IMR-90 (cell line): ENCODE measurements around the gene ECHS1. TPM values are rescaled to one million over a fixed set of nuclear protein-coding genes. Genes with fewer than 3 reads are reported as not detected.

Experiments
- ATAC-seq: fragments of 200-7000 bp; cut with Tn5 transposase; 2 replicates; pipeline ENCODE4 v1.9.1; 2020; ENCODE audit warnings: low read depth, mild to moderate bottlenecking, moderate library complexity
- BruUV-seq: library from RNA; stranded (reverse); fragments of 400-500 nt; replicated peaks from 2 replicates; lab custom pipeline; 2021; lab: Mats Ljungman, UMichigan
- CTCF ChIA-PET: fragments of 300-600 bp; formaldehyde crosslinking; extraction: SDS; loops from one replicate; lab custom pipeline; 2021; ENCODE audit warnings: antibody characterized with exemption; lab: Yijun Ruan, JAX
- POLR2A ChIA-PET: fragments of 300-600 bp; sonication (Branson Sonifier 250); formaldehyde crosslinking; loops from one replicate; lab custom pipeline; 2022; ENCODE audit warnings: antibody characterized with exemption; ENCODE audit not compliant: unreplicated experiment; lab: Charles Lee
- DNase-seq: peaks from one replicate; pipeline ENCODE4 v3.0.0; 2013
- H2AFZ ChIP-seq: replicated peaks from 2 replicates; pipeline ENCODE3; 2013; ENCODE audit warnings: low read length, mild to moderate bottlenecking; ENCODE audit not compliant: poor library complexity
- H2AK5ac ChIP-seq: 2 replicates; pipeline ENCODE4 v1.6.1; 2013; ENCODE audit warnings: low read depth, low read length, inconsistent platforms
- H2AK9ac ChIP-seq: replicated peaks from 2 replicates; pipeline ENCODE3; 2013; ENCODE audit warnings: mild to moderate bottlenecking, low read depth, low read length, moderate library complexity; ENCODE audit not compliant: poor library complexity
- H2BK120ac ChIP-seq: 2 replicates; pipeline ENCODE4 v1.6.1; 2013; ENCODE audit warnings: low read depth, low read length, inconsistent platforms
- H2BK15ac ChIP-seq: 3 replicates; pipeline ENCODE4 v1.6.1; 2013; ENCODE audit warnings: low read depth, low read length, inconsistent platforms
- H2BK20ac ChIP-seq: 2 replicates; pipeline ENCODE4 v1.6.1; 2013; ENCODE audit warnings: low read depth, mild to moderate bottlenecking, inconsistent platforms, low read length, moderate library complexity
- H2BK5ac ChIP-seq: 2 replicates; pipeline ENCODE4 v1.6.1; 2013; ENCODE audit warnings: mild to moderate bottlenecking, low read depth, low read length, inconsistent platforms; ENCODE audit not compliant: poor library complexity, severe bottlenecking
- H3K14ac ChIP-seq: replicated peaks from 2 replicates; pipeline ENCODE4 v1.6.1; 2013; ENCODE audit warnings: low read depth, low read length, inconsistent platforms
- H3K18ac ChIP-seq: 2 replicates; pipeline ENCODE4 v1.6.1; 2013; ENCODE audit warnings: low read depth, low read length, control low read depth
- H3K23ac ChIP-seq: 2 replicates; pipeline ENCODE4 v1.6.1; 2013; ENCODE audit warnings: low read depth, low read length, inconsistent platforms
- H3K27ac ChIP-seq: 2 replicates; pipeline ENCODE4 v1.5.1; 2013; ENCODE audit warnings: mild to moderate bottlenecking, control low read depth, low read length; ENCODE audit not compliant: insufficient read depth
- H3K27me3 ChIP-seq: 2 replicates; pipeline ENCODE4 v1.6.1; 2013; ENCODE audit warnings: low read length; ENCODE audit not compliant: control insufficient read depth, insufficient read depth
- H3K36me3 ChIP-seq: 2 replicates; pipeline ENCODE4 v1.6.1; 2013; ENCODE audit warnings: low read length, mixed read lengths; ENCODE audit not compliant: control insufficient read depth, insufficient read depth
- H3K4ac ChIP-seq: 2 replicates; pipeline ENCODE4 v1.6.1; 2013; ENCODE audit warnings: low read depth, low read length, inconsistent platforms
- H3K4me1 ChIP-seq: 2 replicates; pipeline ENCODE4 v1.6.1; 2013; ENCODE audit warnings: low read length, mixed read lengths; ENCODE audit not compliant: control insufficient read depth, insufficient read depth
- H3K4me2 ChIP-seq: 2 replicates; pipeline ENCODE4 v1.6.1; 2013; ENCODE audit warnings: low read depth, mild to moderate bottlenecking, control low read depth, low read length, moderate library complexity
- H3K4me3 ChIP-seq: 2 replicates; pipeline ENCODE4 v1.5.1; 2013; ENCODE audit warnings: low read depth, mild to moderate bottlenecking, control low read depth, low read length, moderate library complexity; ENCODE audit not compliant: insufficient read depth
- H3K56ac ChIP-seq: 2 replicates; pipeline ENCODE4 v1.6.1; 2013; ENCODE audit warnings: low read length, inconsistent platforms; ENCODE audit not compliant: insufficient read depth; ENCODE audit errors: extremely low read depth
- H3K79me1 ChIP-seq, 2 experiments: 2 replicates each; pipeline ENCODE4 v1.6.1; 2013; ENCODE audit warnings: low read length in 2 of 2, inconsistent platforms in 1 of 2, low read depth in 1 of 2
- H3K9ac ChIP-seq: 2 replicates; pipeline ENCODE4 v1.6.1; 2013; ENCODE audit warnings: low read depth, low read length, control low read depth
- H3K9me1 ChIP-seq: 2 replicates; pipeline ENCODE4 v1.6.1; 2013; ENCODE audit warnings: low read length, inconsistent platforms; ENCODE audit not compliant: insufficient read depth
- H3K9me3 ChIP-seq: 2 replicates; pipeline ENCODE4 v1.6.1; 2013; ENCODE audit warnings: low read length; ENCODE audit not compliant: control insufficient read depth, insufficient read depth
- H4K20me1 ChIP-seq: 2 replicates; pipeline ENCODE4 v1.6.1; 2013; ENCODE audit warnings: low read length, inconsistent platforms; ENCODE audit not compliant: insufficient read depth
- H4K5ac ChIP-seq: 2 replicates; pipeline ENCODE4 v1.6.1; 2013; ENCODE audit warnings: mild to moderate bottlenecking, low read depth, low read length, control low read depth
- H4K8ac ChIP-seq, 2 experiments: 2 replicates each; pipeline ENCODE4 v1.6.1; 2013; ENCODE audit warnings: low read depth in 2 of 2, low read length in 2 of 2, control low read depth in 1 of 2, inconsistent platforms in 1 of 2
- H4K91ac ChIP-seq: 2 replicates; pipeline ENCODE4 v1.6.1; 2013; ENCODE audit warnings: low read depth, low read length, inconsistent platforms; ENCODE audit not compliant: insufficient read depth
- CHD1 ChIP-seq: IDR thresholded peaks from 2 replicates; pipeline ENCODE4 v1.6.1; 2012; ENCODE audit warnings: low read depth, low read length, improper control_type of control experiment
- MAZ ChIP-seq: IDR thresholded peaks from 2 replicates; pipeline ENCODE4 v1.6.1; 2012; ENCODE audit warnings: low read depth, mild to moderate bottlenecking, low read length, improper control_type of control experiment, moderate library complexity, borderline replicate concordance
- MXI1 ChIP-seq: IDR thresholded peaks from 2 replicates; pipeline ENCODE4 v1.6.1; 2012; ENCODE audit warnings: low read depth, mild to moderate bottlenecking, low read length, moderate library complexity, borderline replicate concordance
- NFE2L2 ChIP-seq: fragments of 150-350 bp; IDR thresholded peaks from 2 replicates; pipeline ENCODE4 v1.6.1; 2016; ENCODE audit warnings: low read depth, mild to moderate bottlenecking, low read length
- RAD21 ChIP-seq: IDR thresholded peaks from 2 replicates; pipeline ENCODE4 v1.6.1; 2012; ENCODE audit warnings: low read length, improper control_type of control experiment
- RCOR1 ChIP-seq: IDR thresholded peaks from 2 replicates; pipeline ENCODE4 v1.6.1; 2012; ENCODE audit warnings: mild to moderate bottlenecking, low read length, improper control_type of control experiment; ENCODE audit not compliant: insufficient replicate concordance
- WGBS, 2 experiments: methylation state at CpG; one replicate each; pipeline versions ENCODE4 v1.1.5 to v1.1.7; 2013; ENCODE audit warnings: missing lambda C conversion rate in 2 of 2; ENCODE audit not compliant: insufficient read length in 1 of 2; ENCODE audit errors: extremely low coverage in 2 of 2; 5-methylcytosine and 5-hydroxymethylcytosine counted together
- dilution Hi-C: fragments of 300-500 bp; cut with HindIII; formaldehyde crosslinking; loops from one replicate; pipeline ENCODE4 v1.14.3; 2018; ENCODE audit warnings: low sequenced_read_pairs; ENCODE audit not compliant: unreplicated experiment
- in situ Hi-C: fragments of 300-500 bp; cut with MboI; formaldehyde crosslinking; loops from 3 replicates; pipeline ENCODE4 v1.14.3; 2019; ENCODE audit warnings: low sequenced_read_pairs, inconsistent platforms, mixed read lengths
- intact Hi-C: fragments of 100-400 bp; cut with micrococcal nuclease; formaldehyde crosslinking; loops from 2 replicates; pipeline ENCODE4 v1.10.0; 2022
- polyA plus RNA-seq, 3 experiments: library from polyadenylated mRNA; depleted of rRNA; stranded (reverse); fragments of >200 nt; gene quantifications; 2 replicates each; pipeline ENCODE4 v1.2.3, GENCODE V29; 2012; ENCODE audit warnings: low replicate concordance in 1 of 3
- total RNA-seq: library from RNA; depleted of rRNA; stranded (reverse); fragments of >200 nt; gene quantifications from 2 replicates; pipeline ENCODE4 v1.2.3, GENCODE V29; 2012
- TF ChIP-seq, protein P1 (sequence below): fragments of 150-350 bp; IDR thresholded peaks from 2 replicates; pipeline ENCODE4 v1.6.1; 2017; ENCODE audit warnings: mild to moderate bottlenecking, antibody characterized with exemption, low read length, low read depth

Gene ECHS1
- total and polyA plus RNA-seq, 2 of the 4 experiments (the other 2 are of a cell fraction): 60.8 to 84.2 TPM

DNA sequence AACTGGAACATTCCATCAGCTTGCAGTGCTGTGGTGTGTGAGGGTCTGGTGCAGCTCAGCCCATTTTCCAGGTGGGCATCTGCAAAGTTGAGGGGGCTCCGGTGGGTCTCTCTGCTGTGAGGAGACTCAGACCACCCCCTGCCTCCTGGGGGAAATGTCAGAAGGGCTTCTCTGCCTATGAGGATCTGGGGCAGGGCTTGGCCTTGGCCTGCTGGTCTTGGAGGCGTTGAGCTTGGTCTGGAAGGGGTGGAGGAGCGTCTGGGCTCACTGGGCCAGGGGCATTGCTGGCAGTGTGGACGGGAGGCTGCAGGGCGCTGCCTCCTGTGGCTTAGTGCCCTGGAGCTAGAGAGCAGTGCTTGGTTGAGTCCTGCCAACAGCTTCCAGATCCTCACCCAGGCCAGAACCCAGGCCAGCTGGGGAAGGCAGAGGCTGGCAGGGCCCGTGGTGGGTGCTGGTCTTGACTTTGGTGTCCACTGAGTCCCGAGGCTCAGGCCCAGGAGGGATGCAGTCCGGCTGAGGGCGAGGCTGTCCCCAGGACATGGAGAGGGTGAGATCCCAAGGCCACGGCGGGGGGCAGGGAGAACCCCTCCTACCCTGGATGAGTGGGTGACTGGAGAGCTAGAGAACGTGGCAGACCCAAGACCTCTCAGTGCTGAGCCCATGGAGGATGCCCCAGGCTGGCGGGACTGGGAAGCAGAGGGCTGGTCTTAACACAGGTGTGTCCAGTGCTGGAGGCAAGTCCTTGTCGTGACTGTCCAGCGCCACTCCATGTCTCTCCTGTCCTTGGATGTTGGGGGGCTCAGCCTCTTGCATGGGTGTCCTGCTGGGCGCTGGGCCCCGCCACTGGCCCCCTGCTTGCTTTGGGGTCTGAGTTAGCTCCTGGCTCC lies 48.4 kb upstream of the ECHS1 start:
- H3K9me1 ChIP-seq: no peaks in the 10 kb centered on the region
- H3K56ac ChIP-seq: no peak overlapping the region
- H3K27me3 ChIP-seq: peaks cover 3% of the 10 kb centered on the region; the same call in 1 of the 2 replicates
- ATAC-seq (no peak), DNase-seq (no peak)
- H3K4ac ChIP-seq: no peak overlapping the region
- POLR2A ChIA-PET: no interaction called here
- H2BK15ac ChIP-seq: no peak overlapping the region
- H3K9ac ChIP-seq: no peak overlapping the region
- no peak for TF ChIP-seq CHD1
- TF ChIP-seq MXI1: no peak
- no peak for TF ChIP-seq NFE2L2
- TF ChIP-seq RCOR1: no peak
- no peak for TF ChIP-seq MAZ
- TF ChIP-seq, protein P1, sequence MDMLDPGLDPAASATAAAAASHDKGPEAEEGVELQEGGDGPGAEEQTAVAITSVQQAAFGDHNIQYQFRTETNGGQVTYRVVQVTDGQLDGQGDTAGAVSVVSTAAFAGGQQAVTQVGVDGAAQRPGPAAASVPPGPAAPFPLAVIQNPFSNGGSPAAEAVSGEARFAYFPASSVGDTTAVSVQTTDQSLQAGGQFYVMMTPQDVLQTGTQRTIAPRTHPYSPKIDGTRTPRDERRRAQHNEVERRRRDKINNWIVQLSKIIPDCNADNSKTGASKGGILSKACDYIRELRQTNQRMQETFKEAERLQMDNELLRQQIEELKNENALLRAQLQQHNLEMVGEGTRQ: no peak
- TF ChIP-seq RAD21: no peak
- no peak overlapping the region for H2BK5ac ChIP-seq
- no peak overlapping the region for H3K4me2 ChIP-seq
- no peaks in the 10 kb centered on the region; the same call in none of the 2 replicates for H4K20me1 ChIP-seq
- no peak overlapping the region for H3K27ac ChIP-seq
- 92% methylated on average over 4 of the region's 17 CpGs; no CpG with 5 or more reads in 1 of the 2 experiments for WGBS, 2 experiments
- no peak overlapping the region for H3K23ac ChIP-seq
- no peaks in the 10 kb centered on the region for H3K9me3 ChIP-seq
- H3K4me1 ChIP-seq: no peaks in the 10 kb centered on the region; the same call in 1 of the 2 replicates
- H2BK20ac ChIP-seq: no peak overlapping the region
- no peak overlapping the region for H4K91ac ChIP-seq
- H3K79me1 ChIP-seq: 0 out of 4 replicates have a peak, but pooled peaks cover 0 to 4% of the 10 kb centered on the region in 2 experiments
- H2AK5ac ChIP-seq: no peak overlapping the region
- intact Hi-C loops (no loop called here), in situ Hi-C loops (no loop called here), dilution Hi-C loops (no loop called here)
- no peak overlapping the region for H3K14ac ChIP-seq
- H3K4me3 ChIP-seq: no peak overlapping the region
- BruUV-seq: no TSS peak
- no peak overlapping the region for H4K8ac ChIP-seq
- CTCF ChIA-PET: no interaction called here
- H3K36me3 ChIP-seq: peaks cover 26% of the 10 kb centered on the region
- no peak overlapping the region for H4K5ac ChIP-seq
- H3K18ac ChIP-seq: no peak overlapping the region
- H2AK9ac ChIP-seq: peak overlapping the region; percentile 45
- H2BK120ac ChIP-seq: no peak overlapping the region
- peak overlapping the region; percentile 35 for H2AFZ ChIP-seq
